BE2C (cell line): ENCODE measurements around the gene NOL4L. TPM values are rescaled to one million over a fixed set of nuclear protein-coding genes. Genes with fewer than 3 reads are reported as not detected.

Experiments used
- DNase-seq: peaks from one replicate; pipeline ENCODE4 v3.0.0-alpha.2; 2020
- H3K27me3 ChIP-seq: fragments of 250-450 bp; sonication (Bioruptor Pico); 2 replicates; pipeline ENCODE4 v1.5.1; 2020; ENCODE audit warnings: mild to moderate bottlenecking
- H3K36me3 ChIP-seq: fragments of 250-450 bp; sonication (Bioruptor Pico); 2 replicates; pipeline ENCODE4 v1.5.1; 2020; ENCODE audit warnings: mild to moderate bottlenecking
- H3K4me1 ChIP-seq: fragments of 250-450 bp; sonication (Bioruptor Pico); 2 replicates; pipeline ENCODE4 v1.5.1; 2020
- H3K4me3 ChIP-seq: 2 replicates; pipeline ENCODE4 v1.5.1; 2011; ENCODE audit warnings: low read depth, low read length
- H3K9me3 ChIP-seq: fragments of 250-450 bp; sonication (Bioruptor Pico); 2 replicates; pipeline ENCODE4 v1.5.1; 2020
- polyA plus RNA-seq: library from polyadenylated mRNA; unstranded; fragments of >200 nt; gene quantifications from one replicate; pipeline ENCODE4 v1.2.1, GENCODE V29; 2012; ENCODE audit warnings: low read depth, missing spikeins; ENCODE audit not compliant: insufficient read length, insufficient read depth
- TF ChIP-seq, protein P1 (sequence below): IDR thresholded peaks from 2 replicates; pipeline ENCODE4 v1.5.1; 2012; ENCODE audit warnings: mild to moderate bottlenecking, low read depth, low read length

NOL4L gene, protein sequence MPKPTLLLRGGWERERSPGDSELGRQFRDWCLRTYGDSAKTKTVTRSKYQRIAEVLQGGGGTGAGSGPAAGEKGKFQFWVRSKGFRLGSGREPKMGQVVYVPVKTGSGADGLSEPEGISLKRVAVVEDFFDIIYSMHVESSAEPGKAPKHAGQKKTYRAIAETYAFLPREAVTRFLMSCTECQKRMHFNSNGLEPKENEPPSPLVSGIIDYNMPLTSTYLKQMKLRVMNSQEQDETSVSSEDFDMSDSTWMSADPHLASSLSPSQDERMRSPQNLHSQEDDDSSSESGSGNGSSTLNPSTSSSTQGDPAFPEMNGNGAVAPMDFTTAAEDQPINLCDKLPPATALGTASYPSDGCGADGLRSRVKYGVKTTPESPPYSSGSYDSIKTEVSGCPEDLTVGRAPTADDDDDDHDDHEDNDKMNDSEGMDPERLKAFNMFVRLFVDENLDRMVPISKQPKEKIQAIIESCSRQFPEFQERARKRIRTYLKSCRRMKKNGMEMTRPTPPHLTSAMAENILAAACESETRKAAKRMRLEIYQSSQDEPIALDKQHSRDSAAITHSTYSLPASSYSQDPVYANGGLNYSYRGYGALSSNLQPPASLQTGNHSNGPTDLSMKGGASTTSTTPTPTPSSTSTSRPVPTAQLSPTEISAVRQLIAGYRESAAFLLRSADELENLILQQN
- polyA plus RNA-seq = 86.2 TPM

GRCh38 chr20:32585011-32585585 is at the start of gene NOL4L:
Gene NOL4L, minus strand, starts transcription at chr20:32585333. Its CDS starts 443 bp downstream, at chr20:32584890.
- no peaks in the 10 kb centered on the region for H3K9me3 ChIP-seq
- H3K4me1 ChIP-seq = peaks cover 22% of the 10 kb centered on the region
- peak within 1 kb of the TSS; percentile 59 for H3K4me3 ChIP-seq
- DNase-seq = peak; percentile 57
- TF ChIP-seq, protein P1, sequence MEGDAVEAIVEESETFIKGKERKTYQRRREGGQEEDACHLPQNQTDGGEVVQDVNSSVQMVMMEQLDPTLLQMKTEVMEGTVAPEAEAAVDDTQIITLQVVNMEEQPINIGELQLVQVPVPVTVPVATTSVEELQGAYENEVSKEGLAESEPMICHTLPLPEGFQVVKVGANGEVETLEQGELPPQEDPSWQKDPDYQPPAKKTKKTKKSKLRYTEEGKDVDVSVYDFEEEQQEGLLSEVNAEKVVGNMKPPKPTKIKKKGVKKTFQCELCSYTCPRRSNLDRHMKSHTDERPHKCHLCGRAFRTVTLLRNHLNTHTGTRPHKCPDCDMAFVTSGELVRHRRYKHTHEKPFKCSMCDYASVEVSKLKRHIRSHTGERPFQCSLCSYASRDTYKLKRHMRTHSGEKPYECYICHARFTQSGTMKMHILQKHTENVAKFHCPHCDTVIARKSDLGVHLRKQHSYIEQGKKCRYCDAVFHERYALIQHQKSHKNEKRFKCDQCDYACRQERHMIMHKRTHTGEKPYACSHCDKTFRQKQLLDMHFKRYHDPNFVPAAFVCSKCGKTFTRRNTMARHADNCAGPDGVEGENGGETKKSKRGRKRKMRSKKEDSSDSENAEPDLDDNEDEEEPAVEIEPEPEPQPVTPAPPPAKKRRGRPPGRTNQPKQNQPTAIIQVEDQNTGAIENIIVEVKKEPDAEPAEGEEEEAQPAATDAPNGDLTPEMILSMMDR = no peak
- no peaks in the 10 kb centered on the region for H3K36me3 ChIP-seq
- peaks cover 10% of the 10 kb centered on the region for H3K27me3 ChIP-seq

GRCh38 chr20:32634041-32634805 is 49.1 kb upstream of the NOL4L start:
- no peak for DNase-seq
- Histone ChIP-seq H3K4me3 (no peak overlapping the region), H3K4me1 (peaks cover 25% of the 10 kb centered on the region), H3K27me3 (no peaks in the 10 kb centered on the region), H3K9me3 (no peaks in the 10 kb centered on the region), H3K36me3 (no peaks in the 10 kb centered on the region)
- TF ChIP-seq, protein P1 = no peak

- no peak for DNase-seq
- Histone ChIP-seq H3K9me3 (no peaks in the 10 kb centered on the region), H3K36me3 (no peaks in the 10 kb centered on the region), H3K27me3 (no peaks in the 10 kb centered on the region), H3K4me1 (peaks cover 22% of the 10 kb centered on the region), H3K4me3 (no peak overlapping the region)
- TF ChIP-seq, protein P1 = no peak
Observed at GRCh38 chr20:32632461-32633354, 47.6 kb upstream of the NOL4L start.

DNA sequence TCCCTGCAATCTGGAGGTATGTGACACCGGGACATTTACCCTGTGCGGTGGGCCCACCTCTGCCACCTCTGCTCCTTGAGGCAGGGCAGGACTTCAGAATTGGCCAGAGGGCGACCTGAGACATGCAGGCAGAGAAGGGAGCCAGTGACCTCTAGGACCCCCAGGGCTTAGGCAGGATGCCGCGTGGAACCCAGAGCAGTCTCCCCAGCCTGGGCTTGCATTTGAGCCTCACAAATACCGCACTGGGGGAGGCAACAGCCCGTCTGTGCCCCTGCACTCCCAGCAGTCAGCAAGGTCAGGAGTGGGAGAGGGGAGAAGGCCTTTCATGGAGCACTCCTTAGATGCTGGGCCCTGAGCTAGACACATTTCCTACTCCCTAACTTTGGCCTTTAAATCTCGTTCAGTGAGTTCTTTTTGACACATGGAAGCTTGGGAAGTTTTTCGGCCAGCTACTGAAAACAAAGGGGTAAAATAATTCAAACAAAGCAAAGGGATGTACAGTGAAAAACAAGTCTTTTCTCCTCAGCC is 46.9 kb upstream of the NOL4L start:
- H3K4me3 ChIP-seq = no peak overlapping the region
- H3K27me3 ChIP-seq = no peaks in the 10 kb centered on the region
- H3K9me3 ChIP-seq = no peaks in the 10 kb centered on the region
- peaks cover 29% of the 10 kb centered on the region for H3K4me1 ChIP-seq
- H3K36me3 ChIP-seq = no peaks in the 10 kb centered on the region
- TF ChIP-seq, protein P1 = no peak
- DNase-seq = no peak

DNA sequence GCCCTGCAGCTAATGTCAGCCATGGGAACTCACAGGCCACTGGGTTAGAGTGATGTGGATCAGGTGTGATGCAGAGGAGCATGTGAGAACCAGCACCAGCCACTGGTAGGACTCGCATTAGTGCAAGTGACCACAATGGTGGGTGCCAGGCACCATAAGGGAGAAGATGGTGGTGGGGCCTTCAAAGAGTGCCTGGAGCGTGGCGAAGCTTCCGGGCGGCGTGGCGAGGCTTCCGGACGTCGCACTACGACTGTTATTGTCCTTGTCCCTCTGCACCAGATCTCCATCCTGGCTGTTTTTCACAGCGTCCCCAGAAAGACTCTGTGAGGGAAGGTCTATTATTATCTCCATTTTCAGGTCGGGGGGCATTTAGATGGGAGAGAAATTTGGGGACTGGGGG is 44.7 kb upstream of the NOL4L start:
- TF ChIP-seq, protein P1 = no peak
- H3K27me3 ChIP-seq = no peaks in the 10 kb centered on the region
- H3K4me1 ChIP-seq = peaks cover 19% of the 10 kb centered on the region
- no peaks in the 10 kb centered on the region for H3K36me3 ChIP-seq
- H3K9me3 ChIP-seq = no peaks in the 10 kb centered on the region
- no peak overlapping the region for H3K4me3 ChIP-seq
- no peak for DNase-seq
